Measurements from ENCODE around the gene UAP1.

UAP1 gene

DNA sequence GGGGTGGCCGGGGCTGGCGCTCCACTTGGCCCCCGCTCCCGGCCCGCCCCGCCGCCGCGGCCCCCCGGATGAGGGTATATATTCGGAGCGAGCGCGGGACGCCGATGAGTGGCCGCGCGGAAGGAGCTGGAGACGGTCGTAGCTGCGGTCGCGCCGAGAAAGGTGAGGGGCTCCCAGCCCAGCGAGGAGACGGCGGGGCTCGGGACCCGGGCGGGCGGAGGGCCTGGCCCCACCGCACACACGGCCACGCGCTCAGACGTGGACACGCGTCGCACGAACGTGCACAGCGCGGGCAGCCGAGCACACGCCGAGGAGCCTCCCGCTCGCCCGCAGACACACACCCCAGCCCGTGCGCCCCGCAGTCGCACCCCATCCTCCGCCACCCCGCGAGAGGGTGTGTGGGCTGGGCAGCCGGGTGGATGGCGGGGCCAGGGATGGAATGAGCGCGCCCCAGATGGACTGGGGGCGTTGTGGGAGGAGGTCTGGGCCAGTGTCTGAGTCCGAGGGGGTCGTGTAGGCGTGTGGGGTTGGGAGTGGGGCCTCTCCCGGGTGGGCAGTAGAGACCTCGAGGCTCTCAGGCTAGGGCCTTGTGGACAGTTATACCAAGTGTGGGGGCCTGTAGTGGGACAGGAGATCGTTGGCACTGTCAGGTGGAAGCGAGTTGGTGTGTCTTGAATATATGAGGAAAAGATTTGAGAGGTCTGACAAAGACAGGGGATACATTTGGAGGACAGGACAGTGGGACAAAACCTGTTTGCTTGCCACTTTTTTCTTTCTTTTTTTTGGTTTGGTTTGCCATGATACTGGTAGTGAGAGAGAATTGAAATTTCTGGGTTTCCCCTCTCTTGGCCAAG lies at the start of gene UAP1:
Gene UAP1, plus strand, starts transcription at position 107 of the 854 bp plus-strand sequence. CDS start 4,347 bp downstream, outside the sequence.
- peak; percentile 43 for DNase-seq (ENCODE audit: low spot score)

DNA sequence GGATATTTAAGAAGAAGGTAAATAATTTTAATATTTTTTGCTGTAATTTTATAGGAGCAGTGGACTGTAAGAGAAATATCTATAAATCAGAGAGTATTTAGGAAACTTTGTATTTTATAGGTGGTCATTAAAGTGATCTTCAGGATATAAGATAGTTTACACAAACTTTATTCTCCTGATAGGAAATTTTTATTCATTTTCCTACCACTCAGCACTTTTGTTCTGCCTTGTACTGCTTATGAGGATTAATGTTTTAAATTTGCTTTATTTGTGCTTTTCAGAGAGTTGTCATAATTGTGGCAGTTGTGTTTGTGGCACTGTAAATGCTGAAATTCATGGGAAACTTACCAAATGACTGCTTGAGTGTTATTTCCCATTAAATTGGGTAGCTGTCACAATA lies 34.2 kb upstream of the UAP1 start:
- no peak for DNase-seq (ENCODE audit: low spot score)

DNA sequence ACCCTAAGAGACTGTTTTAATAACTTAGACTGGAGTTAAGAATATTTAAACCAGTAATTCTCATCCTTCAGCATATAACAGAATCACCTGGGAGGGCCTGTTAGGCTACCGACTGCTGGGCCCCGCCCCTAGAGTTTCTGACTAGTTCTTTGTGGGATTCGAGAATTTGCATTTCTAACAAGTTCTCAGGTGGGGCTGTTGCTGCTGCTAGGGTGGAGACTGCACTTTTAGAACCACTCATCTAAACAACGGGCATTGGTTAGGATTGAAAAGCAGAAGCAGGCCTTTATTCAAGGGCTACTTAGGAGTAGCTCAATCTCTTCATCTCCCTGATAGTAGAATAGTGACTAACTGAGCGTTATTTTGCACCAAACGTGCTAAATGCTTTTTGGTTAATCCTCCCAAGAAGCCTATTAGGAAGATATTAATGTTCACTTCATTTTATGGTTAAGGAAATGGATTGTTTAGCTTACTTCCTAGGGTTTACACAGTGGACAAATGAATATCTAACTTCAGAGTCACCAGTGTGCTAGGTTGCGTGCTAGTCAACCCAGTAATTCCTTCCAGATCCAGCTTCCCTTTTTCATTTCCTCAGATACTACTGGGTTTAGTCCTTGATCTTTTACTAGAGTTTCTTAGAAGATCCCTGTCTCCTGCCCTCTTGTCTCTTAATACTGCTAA lies 31.1 kb upstream of the UAP1 start:
- DNase-seq (ENCODE audit: low spot score), result peak; percentile 64

DNA sequence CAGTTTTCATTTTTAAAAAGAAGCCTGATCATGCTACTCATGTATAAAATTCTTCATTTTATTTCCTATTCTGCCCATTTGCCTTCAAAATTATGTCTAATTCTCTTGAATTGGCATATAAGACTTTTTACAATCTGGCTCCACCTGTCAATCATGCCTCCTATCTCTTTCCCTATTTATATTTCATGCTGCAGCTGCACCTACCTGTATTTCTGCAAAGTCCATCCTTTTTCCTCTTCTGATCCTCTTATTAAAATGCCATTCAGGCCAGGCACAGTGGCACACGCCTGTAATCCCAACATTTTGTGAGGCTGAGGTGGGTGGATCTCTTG lies 30.6 kb upstream of the UAP1 start:
- no peak for DNase-seq (ENCODE audit: low spot score)

DNA sequence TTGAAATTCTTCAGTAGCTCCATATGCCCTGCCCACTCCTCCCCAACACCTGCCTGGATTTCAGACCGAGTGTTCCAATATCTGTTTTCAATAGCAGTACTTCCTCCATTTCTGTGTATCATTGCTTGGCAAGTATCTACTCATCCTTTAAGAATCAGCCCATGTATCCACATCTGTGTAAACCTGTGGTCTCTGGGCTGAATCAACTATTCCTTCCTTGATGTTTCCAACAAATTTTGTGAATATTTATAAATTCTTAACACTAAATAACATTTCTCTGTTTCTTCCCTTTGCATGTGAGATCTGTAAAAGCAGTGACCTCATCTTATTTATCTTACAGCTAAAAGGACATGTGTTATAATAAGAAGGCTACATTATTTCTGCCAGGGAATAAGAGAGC lies 26.0 kb upstream of the UAP1 start:
- DNase-seq (ENCODE audit: low spot score), result no peak

DNA sequence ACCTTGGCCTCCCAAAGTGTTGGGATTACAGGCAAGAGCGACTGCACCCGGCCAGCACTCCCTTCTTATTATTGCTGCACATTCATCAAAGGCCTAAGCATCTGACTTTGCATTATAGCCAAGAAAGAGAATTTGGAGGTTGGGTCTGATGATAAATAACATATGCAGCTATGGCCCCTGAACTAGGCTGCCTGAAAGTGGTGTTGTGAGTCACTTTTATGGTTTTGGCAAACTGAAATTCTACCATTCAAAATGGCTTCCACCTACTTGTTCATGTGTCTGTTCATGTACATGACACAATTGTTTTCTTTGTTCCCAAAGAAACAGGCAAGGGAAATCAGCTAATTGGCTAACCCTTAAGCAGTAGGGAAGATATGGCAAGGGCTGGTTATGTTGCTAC lies 25.0 kb upstream of the UAP1 start:
- no peak for DNase-seq (ENCODE audit: low spot score)

DNA sequence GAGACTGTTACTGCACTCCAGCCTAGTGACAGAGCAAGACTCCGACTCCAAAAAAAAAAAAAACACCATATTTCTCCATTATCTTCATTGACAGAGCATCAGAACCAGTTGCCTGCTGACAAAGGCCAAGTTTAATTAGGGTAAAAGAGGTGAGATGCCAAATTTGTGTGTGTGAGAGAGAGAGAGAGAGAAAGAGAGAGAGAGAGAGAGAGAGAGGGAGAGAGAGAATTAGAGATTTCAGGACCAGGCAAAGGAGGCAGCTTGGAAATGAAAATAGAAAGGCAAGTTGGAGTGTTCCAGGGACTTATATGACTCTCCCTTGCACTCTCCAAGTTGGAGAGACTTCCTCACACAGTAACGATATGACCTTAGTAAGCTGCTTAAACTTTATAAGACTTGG lies 24.3 kb upstream of the UAP1 start:
- no peak for DNase-seq (ENCODE audit: low spot score)

DNA sequence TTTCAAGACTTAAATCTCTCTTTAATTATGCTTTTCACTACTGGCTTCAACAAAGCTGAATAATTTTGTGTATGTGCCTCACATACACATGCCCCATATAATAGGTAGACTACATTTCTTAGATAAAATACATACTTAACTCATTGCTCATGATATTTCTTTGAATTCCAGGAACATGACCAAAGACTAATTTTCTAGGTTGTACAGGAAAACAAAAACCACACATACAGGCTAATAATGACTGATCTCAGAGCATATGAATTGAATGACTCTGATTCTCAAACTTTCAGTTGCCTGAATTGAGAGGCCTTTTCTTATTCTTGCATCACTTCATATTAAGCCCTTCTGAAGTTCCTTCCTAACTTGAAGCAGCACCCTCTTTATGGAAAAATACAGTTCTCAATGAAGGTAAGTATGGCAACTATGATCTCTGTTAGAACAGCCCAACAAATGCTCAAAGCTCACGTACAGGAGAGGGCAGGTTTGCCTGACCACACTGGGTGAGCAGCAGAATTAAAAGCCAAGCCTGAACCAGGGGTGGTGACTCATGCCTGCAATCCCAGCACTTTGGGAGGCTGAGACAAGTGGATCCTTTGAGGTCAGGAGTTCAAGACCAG lies 22.6 kb upstream of the UAP1 start:
- DNase-seq (ENCODE audit: low spot score), result no peak

DNA sequence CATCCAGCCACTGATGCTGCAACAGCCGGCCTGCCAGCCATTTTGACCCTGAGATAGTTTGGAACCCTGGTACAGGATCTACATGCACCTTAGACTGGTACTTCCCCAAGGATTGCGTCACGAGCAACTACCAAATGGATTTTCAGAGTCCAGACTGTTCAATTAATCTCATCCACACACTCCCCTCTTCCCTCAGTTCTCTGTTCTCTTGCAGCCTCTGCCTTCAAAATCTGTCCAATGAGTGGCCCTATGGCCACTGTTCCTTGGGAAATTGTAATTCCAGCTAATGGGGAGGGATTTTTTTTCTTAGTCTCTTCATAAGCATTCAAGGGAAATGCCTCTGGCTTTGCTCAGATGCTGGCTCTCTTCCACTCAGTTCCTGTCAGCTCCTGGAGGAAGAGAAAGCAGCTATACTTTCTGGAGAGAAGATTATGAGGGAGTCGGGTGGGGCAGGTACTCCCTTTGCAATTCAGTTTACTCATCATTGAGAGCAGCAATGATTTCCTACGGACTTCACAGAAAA lies 19.8 kb upstream of the UAP1 start:
- no peak for DNase-seq (ENCODE audit: low spot score)

DNA sequence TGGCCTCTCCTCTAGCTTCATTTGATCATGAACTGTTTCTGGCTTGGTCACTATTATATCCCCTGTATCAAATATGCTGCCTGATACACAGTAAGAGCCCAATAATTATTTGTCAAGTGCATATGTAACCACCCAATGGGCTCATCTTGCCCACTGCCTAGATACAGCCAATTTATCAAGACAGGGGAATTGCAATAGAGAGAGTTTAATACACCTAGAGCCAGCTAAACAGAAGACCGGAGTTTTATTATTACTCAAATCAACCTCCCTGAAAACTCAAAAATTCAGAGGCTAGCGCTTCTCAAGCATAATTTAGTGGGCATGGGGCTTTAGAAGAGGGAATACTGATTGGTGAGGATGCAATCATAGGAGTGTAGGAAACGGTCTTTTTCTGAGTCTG lies 18.3 kb upstream of the UAP1 start:
- no peak for DNase-seq (ENCODE audit: low spot score)

DNA sequence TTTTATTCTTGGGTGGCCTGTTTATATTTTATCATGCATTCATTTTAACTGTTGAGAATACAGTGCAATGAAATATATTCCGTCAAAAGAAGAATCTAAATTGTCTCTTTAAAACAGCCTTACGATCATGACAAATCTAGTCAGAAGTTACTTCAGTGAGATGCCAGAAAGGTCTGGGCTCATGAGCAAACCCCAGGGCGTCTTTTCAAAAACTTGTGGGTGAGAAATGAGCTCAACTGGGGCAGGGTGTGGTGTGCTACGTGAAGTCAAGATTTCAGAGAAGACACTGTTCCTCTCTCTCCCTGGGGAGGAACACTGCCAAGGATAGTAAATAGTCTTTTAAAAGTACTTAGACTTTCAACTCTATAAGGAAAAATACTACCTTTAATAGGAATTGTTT lies 13.4 kb upstream of the UAP1 start:
- DNase-seq (ENCODE audit: low spot score), result no peak

DNA sequence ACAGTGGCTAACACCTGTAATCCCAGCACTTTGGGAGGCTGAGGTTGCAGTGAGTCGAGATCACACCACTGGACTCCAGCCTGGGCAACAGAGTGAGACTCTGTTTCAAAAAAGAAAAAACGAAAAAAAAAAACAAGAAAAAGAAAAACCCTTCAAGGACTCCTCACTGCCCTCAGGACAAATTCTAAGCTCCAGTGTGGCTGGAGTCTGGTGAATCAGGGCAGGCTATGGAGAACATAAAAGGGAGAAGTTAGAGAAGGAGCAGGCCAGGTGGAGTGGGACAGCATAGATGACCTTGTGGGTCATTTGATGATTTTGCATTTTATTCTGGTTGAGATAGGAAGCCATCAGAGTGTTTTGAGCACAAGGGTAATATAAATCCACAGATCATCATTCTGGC lies 12.5 kb upstream of the UAP1 start:
- DNase-seq (ENCODE audit: low spot score), result no peak

DNA sequence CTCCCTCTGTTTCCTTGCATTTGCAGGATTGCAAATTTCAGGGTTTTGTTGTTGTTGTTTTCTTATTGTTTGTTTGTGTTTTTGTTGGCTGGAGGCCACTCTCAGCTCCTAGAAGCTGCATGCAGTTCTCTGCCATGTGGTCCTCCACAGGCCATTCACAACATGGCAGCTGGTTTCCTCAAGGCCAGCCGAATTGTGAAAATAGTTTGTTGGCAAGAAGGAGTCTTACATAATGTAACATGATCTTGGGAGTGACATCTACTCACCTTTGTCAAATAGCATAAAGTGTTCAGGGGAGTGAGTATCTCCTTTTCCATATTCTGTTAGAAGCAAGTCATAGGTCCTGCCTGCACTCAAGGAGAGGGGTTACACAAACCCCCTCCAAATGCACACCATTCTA lies 10.6 kb upstream of the UAP1 start:
- no peak for DNase-seq (ENCODE audit: low spot score)

DNA sequence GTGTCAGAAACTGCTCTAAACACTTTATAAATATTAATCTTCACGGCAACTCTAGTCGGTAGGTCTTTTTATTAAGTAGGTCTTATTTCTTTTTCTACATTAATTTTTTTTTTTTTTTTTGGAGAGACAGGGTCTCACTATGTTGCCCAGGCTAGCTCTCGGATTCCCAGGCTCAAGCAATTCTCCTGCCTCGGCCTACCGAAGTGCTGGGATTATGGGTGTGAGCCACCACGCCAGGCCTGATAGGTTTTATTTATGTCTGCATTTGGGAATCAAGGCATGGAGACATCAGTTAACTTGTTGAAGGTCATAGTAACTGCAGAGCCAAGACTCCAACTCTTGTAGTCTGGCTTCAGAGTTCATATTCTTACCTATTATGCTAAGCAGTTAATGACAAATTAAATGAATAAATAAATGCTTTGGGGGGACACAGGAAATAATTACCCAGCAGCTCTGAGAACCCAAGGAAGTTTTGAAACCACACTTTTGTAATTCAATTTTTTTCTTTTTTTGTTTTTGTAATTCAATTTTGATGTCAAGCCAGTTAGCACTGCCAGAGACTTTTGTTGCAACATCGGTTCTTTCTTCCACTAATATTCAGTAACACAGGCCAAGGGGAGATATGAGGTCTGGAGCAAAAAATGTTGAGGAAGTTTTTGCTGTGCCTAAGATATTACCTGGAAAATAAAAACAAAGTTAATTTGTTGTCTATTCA lies 9.4 kb upstream of the UAP1 start:
- no peak for DNase-seq (ENCODE audit: low spot score)

DNA sequence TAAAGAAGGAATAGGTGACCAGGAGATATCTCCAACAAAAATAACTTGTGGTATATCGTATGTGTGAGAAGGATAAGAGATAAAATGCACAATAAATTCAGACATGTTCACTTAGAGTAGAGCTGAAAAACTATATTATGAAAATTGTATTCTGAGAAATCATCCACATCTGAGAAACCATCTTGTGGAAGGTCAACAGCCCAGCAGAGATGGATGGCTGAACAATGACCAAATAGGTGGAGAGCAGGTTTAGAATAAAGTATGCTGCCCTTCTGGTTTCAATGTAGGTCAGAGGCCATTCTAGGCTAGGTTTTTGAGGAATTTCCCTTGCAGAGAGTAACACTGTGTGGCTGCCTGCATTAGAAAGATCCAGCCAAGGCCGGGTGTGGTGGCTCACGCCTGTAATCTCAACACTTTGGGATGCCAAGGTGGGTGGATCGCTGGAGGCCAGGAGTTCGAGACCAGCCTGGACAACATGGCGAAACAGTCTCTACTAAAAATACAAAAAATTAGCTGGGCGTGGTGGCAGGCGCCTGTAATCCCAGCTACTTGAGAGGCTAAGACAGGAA lies 8.8 kb upstream of the UAP1 start:
- DNase-seq (ENCODE audit: low spot score), result no peak

DNA sequence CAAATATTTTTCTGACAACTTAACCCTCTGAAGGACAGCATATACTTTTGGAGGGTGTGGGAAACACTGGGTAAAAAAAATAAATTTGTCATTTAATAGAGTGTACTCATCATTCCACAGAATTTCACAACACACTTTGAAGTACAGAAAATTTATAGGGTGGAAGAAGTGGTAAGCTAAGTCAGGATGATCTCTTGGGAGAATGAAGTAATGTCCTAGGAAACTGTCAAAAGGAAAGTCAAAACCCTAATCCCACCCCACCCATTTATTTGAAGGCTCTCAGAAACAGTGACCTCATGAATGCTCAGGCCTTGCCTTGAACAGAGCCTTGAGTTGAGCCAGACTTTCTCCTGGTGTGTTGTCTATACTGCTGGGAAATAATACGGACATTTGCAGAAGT lies 7.3 kb upstream of the UAP1 start:
- no peak for DNase-seq (ENCODE audit: low spot score)

DNA sequence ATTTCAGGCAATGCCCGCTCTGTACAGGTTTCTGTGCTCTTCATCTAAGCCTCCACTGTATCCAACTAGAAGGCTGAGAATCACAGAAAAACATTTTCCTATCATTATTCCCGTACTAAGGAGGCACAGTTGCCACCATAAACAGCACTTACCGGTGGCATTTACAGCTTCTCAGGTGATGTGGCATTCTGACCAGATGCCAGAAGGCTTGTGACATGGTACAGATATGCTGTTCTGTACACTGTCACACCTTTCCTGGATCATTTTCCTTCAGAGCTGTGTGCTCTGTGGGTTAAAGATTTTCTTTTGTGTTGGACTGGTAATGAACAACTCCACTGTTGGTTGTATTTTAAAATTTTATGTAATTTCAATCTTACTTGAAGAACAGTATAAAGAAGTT lies 4.0 kb upstream of the UAP1 start:
- no peak for DNase-seq (ENCODE audit: low spot score)

DNA sequence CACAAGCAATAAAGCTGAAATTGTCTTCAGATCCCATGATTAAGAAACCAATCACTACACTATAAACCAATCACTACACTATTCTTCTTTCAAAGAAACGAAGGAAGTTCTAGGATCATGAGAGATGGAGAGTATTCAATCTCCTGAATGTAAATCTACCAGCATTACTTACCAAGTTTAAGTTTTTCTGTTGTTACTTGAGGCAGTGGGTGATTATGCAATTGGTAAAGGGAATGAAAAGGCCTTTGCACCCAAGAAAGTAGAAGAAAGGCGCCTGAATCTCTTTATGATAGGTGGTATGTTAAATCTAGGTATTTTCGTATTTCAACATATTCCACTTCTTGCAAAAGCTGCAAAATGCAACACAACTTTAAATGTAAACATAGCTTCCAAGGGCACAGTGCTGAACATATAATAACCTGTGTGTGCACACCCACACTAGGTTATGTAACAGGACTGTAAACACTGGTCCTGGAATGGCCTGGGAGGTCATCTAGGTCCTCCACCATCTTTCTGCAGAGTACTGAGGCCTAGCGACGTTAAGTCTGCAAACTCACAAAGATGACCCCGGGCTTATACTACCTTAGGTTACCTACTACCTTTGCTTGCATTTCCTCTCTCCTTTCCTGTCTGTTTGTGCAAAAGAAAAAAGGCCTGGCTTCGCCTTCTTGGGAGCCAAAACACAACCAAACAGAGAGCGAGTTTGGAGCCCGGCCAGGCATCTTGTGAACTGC lies 1.1 kb upstream of the UAP1 start:
- no peak for DNase-seq (ENCODE audit: low spot score)

DNA sequence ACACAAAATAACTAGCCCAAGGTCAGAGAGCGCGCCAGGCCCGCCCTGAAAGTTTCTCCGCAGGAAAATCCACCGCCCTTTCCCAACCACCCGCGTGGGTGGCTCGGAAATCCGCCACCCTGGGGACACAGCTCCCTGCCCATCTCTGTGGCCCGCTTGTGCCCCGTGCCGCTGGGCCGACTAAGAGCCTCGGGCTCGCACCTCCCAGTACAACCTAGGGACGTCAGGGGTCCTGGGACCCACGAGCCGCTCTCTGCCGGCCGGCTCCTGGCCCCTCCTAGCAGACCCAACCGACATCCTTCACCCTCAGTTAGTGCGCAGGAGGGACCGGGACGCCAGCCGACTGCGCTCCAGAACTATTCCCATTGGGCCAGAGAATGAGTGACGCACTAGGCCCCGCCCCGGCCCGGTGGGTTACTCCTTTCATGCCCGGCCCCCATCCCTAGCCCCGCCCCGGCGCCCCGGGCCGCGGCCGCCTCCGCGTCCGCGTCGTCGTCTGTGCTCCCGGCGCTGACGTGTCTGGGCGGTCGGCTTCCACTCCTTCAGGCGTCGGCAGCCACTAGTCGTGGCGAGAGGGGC lies 396 bp upstream of the UAP1 start:
- DNase-seq (ENCODE audit: low spot score), result peak; percentile 95

DNA sequence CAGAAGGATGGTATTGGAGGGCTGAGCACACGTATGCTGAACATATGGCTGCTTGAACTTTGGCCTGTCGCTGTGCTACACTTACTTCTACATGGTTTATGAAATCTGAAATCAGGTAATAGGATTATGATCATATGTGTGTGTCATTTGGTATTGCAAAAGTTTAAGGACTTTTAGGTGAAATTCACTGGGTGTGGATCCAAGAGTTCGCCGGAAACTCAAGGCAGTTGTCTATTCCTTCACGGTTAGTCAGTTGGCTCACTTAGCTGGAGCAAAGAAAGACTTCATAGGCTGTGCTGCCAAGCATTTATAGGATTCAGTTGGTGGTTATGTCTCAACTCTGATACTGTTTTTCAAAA lies 927 bp downstream of the UAP1 start:
- no peak for DNase-seq (ENCODE audit: low spot score)

DNA sequence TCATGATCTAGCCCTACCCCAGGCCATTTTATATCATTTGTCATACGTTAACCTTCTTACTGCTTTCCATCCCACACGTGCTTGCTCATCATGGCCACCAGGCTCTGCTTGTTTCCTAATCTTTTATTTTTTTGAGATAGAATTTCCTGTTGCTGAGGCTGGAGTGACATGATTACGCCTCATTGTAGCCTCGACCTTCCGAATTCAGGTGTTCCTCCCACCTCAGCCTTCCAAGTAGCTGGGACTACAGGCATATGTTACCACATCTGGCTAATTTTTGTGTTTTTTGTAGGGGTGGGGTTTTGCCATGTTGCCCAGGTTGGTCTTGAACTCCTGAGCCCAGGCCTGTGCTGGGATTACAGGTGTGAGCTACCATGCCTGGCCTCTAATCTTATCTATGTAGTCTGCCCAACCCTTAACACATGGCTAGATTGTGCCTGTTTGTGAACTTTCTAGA lies 3.3 kb downstream of the UAP1 start:
- DNase-seq (ENCODE audit: low spot score), result no peak
